HL-60 (cell line): ENCODE results near the gene RIN2.

Source experiments
- DNase-seq, 2 experiments: peaks; one replicate each; pipeline ENCODE4 v3.0.0-alpha.2; 2010 to 2020; ENCODE audit warnings: low read depth in 1 of 2, low spot score in 1 of 2
- H3K27ac ChIP-seq: fragments of 250-450 bp; sonication (Bioruptor Pico); replicated peaks from 2 replicates; pipeline ENCODE4 v1.5.1; 2020; ENCODE audit warnings: mild to moderate bottlenecking, moderate library complexity
- H3K27me3 ChIP-seq: fragments of 250-450 bp; sonication (Bioruptor Pico); 2 replicates; pipeline ENCODE4 v1.5.1; 2021; ENCODE audit warnings: mild to moderate bottlenecking, moderate library complexity; ENCODE audit not compliant: insufficient read depth, poor library complexity, severe bottlenecking
- H3K4me3 ChIP-seq: replicated peaks from 2 replicates; pipeline ENCODE4 v1.5.1; 2011; ENCODE audit warnings: mild to moderate bottlenecking, control low read depth, low read length; ENCODE audit not compliant: insufficient read depth
- GABPA ChIP-seq: IDR thresholded peaks from 2 replicates; pipeline ENCODE4 v1.6.1; 2012; ENCODE audit warnings: low read depth
- POLR2AphosphoS5 ChIP-seq: IDR thresholded peaks from 2 replicates; pipeline ENCODE4 v1.6.1; 2012; ENCODE audit warnings: low read depth
- SPI1 ChIP-seq: IDR thresholded peaks from 2 replicates; pipeline ENCODE4 v1.6.1; 2012; ENCODE audit warnings: low read depth, mild to moderate bottlenecking, borderline replicate concordance
- TF ChIP-seq, protein P1 (sequence below): IDR thresholded peaks from one replicate; pipeline ENCODE4 v1.5.1; 2011; ENCODE audit warnings: low read length, control low read depth, inconsistent platforms; ENCODE audit not compliant: insufficient read depth
- TF ChIP-seq, protein P2 (sequence below): IDR thresholded peaks from 2 replicates; pipeline ENCODE4 v1.6.1; 2012; ENCODE audit warnings: low read depth; ENCODE audit not compliant: insufficient replicate concordance

The RIN2 gene

GRCh38 chr20:19761326-19761725 lies 3.3 kb downstream of the RIN2 start:
- no peak for DNase-seq
- TF ChIP-seq GABPA, result no peak
- TF ChIP-seq, protein P1, sequence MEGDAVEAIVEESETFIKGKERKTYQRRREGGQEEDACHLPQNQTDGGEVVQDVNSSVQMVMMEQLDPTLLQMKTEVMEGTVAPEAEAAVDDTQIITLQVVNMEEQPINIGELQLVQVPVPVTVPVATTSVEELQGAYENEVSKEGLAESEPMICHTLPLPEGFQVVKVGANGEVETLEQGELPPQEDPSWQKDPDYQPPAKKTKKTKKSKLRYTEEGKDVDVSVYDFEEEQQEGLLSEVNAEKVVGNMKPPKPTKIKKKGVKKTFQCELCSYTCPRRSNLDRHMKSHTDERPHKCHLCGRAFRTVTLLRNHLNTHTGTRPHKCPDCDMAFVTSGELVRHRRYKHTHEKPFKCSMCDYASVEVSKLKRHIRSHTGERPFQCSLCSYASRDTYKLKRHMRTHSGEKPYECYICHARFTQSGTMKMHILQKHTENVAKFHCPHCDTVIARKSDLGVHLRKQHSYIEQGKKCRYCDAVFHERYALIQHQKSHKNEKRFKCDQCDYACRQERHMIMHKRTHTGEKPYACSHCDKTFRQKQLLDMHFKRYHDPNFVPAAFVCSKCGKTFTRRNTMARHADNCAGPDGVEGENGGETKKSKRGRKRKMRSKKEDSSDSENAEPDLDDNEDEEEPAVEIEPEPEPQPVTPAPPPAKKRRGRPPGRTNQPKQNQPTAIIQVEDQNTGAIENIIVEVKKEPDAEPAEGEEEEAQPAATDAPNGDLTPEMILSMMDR, result no peak
- TF ChIP-seq, protein P2, sequence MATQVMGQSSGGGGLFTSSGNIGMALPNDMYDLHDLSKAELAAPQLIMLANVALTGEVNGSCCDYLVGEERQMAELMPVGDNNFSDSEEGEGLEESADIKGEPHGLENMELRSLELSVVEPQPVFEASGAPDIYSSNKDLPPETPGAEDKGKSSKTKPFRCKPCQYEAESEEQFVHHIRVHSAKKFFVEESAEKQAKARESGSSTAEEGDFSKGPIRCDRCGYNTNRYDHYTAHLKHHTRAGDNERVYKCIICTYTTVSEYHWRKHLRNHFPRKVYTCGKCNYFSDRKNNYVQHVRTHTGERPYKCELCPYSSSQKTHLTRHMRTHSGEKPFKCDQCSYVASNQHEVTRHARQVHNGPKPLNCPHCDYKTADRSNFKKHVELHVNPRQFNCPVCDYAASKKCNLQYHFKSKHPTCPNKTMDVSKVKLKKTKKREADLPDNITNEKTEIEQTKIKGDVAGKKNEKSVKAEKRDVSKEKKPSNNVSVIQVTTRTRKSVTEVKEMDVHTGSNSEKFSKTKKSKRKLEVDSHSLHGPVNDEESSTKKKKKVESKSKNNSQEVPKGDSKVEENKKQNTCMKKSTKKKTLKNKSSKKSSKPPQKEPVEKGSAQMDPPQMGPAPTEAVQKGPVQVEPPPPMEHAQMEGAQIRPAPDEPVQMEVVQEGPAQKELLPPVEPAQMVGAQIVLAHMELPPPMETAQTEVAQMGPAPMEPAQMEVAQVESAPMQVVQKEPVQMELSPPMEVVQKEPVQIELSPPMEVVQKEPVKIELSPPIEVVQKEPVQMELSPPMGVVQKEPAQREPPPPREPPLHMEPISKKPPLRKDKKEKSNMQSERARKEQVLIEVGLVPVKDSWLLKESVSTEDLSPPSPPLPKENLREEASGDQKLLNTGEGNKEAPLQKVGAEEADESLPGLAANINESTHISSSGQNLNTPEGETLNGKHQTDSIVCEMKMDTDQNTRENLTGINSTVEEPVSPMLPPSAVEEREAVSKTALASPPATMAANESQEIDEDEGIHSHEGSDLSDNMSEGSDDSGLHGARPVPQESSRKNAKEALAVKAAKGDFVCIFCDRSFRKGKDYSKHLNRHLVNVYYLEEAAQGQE, result no peak

GRCh38 chr20:19761841-19762240 lies 3.8 kb downstream of the RIN2 start:
- Histone ChIP-seq H3K27ac (no peak overlapping the region), H3K4me3 (no peak overlapping the region), H3K27me3 (peaks cover 22% of the 10 kb centered on the region)
- no peak for TF ChIP-seq POLR2AphosphoS5
- TF ChIP-seq, protein P2, result no peak
- no peak for TF ChIP-seq GABPA
- no peak for TF ChIP-seq SPI1
- TF ChIP-seq, protein P1, result no peak
- no peak for DNase-seq

More at GRCh38 chr20:19761326-19761725, 3.3 kb downstream of the RIN2 start:
- Histone ChIP-seq H3K27ac (no peak overlapping the region), H3K4me3 (no peak overlapping the region), H3K27me3 (peaks cover 22% of the 10 kb centered on the region)

- Histone ChIP-seq H3K27me3 (peaks cover 3% of the 10 kb centered on the region), H3K27ac (no peak overlapping the region), H3K4me3 (no peak overlapping the region)
- DNase-seq, result no peak
- TF ChIP-seq GABPA, result no peak
- TF ChIP-seq SPI1, result no peak
- TF ChIP-seq, protein P1, result no peak
- no peak for TF ChIP-seq POLR2AphosphoS5
- TF ChIP-seq, protein P2, result no peak
Observed at GRCh38 chr20:19764207-19764606, 6.1 kb downstream of the RIN2 start.
